CD4-positive, alpha-beta T cell treated with Interferon alpha-2 for 1 hour (primary cell): ENCODE measurements around the gene SGO1.
A peak's percentile ranks its signal among the peaks of the same experiment; 100 is the strongest.
"Not testable (repeated sequence)": the region's sequence is repeated elsewhere in the genome, so short reads cannot be mapped to it uniquely, and the experiment has no call there.

ENCODE experiments used
- DNase-seq, 2 donors: peaks; one replicate each; pipeline ENCODE4 v3.0.0-alpha.2; 2020 to 2022

SGO1 gene

DNA sequence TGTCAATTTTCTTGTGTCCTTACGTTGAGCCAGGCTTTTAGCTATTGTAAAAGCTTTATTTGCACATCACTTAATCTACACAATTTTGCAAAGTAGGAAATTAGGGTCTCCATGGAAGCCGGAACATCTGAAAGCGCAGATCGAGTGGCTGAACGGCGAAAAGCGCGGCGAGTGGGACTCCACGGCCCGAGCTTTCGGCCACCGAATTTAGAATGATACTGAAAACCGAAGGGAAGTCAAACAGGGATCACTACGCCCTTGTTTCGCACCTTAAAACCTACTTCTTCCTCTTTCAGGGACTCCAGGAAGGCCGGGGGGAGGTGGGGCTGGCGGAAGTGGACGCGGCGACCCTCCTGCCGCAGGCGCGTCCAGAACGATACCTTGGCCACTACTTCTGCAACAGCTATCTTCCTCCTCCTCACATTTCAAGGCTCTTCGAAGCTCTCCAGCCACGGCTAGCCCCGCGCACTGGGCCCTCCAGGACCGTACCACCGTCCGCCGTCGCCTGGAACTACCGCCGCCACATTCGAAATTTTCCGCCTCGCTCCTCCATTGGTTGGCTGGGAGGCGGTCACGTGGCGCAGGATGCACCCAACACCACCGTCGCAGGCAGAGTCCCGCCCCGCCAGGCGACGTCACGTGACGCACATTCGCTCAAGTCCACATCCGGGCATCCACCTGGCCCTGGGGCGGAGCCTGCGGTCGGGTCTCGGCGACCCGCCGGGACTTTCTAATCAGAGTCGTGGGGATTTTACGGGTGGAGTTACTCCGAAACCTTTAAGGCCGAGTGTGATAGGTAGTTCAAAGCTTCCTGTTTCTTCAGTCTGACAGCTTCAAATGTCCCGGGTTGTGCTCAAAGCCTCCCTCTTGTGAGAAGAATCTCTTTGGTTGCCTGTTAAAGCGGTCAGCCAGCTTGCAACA is at the start of gene SGO1:
Gene SGO1, minus strand, starts transcription at position 528 of the 921 bp plus-strand sequence. CDS start 2,179 bp downstream, outside the sequence.
- peak; percentile 99 to 100 for DNase-seq

GRCh38 chr3:20235796-20236195 is 49.8 kb upstream of the SGO1 start:
- DNase-seq, result no peak

- no peak for DNase-seq
Observed at GRCh38 chr3:20232906-20233780, 47.1 kb upstream of the SGO1 start.

DNA sequence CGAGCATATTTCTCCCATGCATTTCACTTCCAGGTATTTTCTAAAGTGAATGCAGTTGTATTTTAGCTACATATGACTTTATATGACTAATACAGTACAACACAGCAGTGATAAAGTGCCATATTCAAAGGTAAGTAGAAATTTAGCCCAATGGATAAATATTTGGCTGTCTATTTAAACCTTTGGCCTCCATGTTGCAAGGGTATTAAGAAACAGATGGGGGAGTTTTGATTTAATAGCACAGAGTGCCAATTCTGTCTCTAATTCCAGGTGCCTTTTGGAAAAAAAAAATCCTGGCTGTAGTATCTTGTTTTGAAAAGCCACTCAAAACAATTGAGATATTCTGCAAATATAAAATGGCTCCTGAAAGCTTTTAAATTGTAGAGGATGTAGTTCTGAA is 44.9 kb upstream of the SGO1 start:
- no peak for DNase-seq

GRCh38 chr3:20225769-20226168 is 39.8 kb upstream of the SGO1 start:
- no peak for DNase-seq

GRCh38 chr3:20222274-20222673 is 36.3 kb upstream of the SGO1 start:
- no peak for DNase-seq

- no peak for DNase-seq
Observed at GRCh38 chr3:20218215-20218614, 32.2 kb upstream of the SGO1 start.

DNA sequence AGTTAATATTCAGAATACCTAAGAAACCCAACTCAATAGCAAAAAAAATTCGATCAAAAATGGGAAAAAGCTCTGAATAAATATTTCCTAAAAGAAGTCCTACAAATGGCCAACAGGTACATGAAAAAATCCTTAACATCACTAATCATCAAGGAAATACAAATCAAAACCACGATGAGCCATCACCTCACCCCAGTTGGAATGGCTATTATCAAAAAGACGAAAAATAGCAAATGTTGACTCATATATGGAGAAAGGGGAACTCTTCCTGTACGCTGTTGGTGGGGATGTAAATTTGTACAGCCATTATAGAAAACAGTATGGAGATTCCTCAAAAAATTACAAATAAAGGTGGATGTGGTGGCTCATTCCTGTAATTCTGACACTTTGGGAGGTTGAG is 29.6 kb upstream of the SGO1 start:
- DNase-seq, result no peak

GRCh38 chr3:20213491-20213890 is 27.5 kb upstream of the SGO1 start:
- not testable (repeated sequence) for DNase-seq

DNA sequence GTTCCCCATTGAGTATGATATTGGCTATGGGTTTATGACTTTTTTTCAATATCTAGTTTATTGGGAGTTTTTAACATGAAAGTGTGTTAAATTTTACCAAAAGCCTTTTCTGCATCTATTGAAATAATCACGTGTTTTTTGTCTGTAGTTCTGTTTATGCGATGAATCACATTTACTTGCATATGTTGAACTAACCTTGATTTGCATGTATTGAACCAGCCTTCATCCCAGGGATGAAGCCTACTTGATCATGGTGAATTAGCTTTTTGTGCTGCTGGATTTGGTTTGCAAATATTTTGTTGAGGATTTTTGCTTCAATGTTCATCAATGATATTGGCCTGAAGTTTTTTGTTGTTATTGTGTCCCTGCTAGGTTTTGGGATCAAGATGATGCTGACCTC is 21.9 kb upstream of the SGO1 start:
- DNase-seq, result not testable (repeated sequence)

GRCh38 chr3:20205898-20206297 is 19.9 kb upstream of the SGO1 start:
- DNase-seq, result not testable (repeated sequence)

GRCh38 chr3:20201143-20201542 is 15.1 kb upstream of the SGO1 start:
- DNase-seq, result no peak

DNA sequence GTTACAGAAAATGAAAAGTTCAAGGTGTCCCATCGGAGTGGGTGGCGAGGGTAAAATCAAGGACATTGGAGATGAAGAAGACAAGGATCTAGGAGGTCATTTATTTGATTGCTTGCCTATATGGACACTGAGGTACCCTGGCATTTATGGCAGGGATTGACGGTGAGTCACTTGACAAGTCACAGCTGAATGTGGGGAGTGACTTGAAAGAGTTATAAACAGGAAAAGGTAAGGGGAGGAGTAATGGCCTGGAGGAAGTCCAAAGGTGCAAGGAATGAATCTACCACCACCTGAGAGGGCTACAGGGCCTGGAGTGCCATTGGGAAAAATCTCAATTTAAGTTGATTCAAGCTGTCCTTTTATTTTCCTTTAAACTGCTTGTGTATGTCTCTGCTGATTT is 11.8 kb upstream of the SGO1 start:
- DNase-seq, result no peak

DNA sequence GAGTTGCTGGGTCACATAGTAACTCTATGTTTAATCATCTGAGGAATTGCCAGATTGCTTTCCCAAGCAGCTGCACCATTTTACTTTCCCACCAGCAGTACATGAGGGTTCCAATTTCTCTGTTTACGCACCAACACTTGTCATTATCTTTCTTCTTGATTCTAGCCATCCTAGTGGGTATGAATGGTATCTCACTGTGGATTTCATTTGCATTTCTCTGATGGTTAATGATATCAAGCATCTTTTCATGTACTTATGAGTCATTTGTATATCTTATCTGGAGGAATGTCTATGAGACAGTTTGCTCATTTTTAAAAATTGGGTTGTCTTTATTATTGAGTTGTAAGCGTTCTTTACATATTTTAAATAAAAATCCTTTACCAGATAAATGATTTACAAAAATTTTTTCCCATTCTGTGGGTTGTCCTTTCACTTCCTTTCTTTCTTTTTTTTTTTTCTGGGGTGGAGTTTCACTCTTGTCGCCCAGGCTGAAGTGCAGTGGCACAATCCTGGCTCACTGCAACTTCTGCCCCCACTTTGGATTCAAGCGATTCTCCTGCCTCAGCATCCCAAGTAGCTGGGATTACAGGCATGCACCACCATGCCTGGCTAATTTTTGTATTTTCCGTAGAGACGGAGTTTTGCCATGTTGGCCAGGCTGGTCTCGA is 8.9 kb upstream of the SGO1 start:
- no peak for DNase-seq

DNA sequence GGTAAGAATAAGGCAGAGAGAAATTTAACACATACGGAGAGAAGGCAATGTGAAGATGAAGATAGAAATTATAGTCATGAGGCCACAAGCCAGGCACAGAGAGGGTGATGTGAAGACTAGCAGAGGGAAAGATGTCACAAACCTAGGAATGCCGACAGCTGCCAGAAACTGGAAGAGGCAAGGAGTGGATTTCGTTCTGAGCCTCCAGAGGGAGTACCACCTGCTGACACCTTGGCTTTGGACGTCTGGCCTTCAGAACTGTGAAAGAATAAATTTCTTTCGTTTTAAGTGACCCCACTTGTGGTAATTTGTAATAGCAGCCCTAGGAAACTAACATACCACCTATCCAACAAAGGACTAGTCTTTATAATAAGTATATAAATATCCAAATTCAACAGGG is 5.0 kb upstream of the SGO1 start:
- no peak for DNase-seq

- DNase-seq, result no peak
Observed at GRCh38 chr3:20186600-20187004, 596 bp upstream of the SGO1 start.

DNA sequence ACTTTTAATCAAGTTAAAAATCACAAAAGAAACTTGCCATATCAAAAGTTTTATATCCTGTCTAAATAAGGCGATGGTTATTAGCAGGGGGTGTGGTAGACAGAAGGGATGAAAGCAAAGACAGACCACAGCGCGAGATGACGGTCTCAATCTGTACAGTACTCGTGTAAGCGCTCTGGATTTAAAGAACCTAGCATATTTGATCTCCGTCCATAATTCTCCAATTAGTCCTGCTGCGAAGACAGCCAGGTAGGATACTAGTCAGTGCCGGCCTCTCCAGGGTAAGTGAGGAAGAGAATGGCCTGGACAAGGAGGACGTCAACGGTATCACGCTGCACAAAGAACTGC is 701 bp downstream of the SGO1 start:
- peak in 1 of 2 donors; percentile 49 for DNase-seq

DNA sequence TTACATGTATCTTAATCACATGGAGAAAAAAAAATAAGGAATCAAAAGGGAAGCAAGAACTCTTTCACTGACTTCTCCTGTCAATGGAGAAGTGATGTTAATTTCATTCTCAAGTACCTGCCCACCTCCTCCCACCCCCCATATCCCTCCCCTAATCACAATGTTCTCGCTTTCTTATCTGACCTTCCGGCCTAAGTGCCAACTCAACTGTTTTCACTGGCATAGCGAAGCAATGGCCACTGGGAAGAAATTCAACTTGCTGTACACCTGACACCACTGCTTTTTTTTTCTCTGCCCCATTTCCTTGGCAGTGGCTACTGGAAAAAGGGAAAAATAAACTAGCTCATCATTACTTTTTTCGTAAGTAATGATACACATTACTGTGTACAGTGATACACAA is 3.8 kb downstream of the SGO1 start:
- DNase-seq, result no peak

DNA sequence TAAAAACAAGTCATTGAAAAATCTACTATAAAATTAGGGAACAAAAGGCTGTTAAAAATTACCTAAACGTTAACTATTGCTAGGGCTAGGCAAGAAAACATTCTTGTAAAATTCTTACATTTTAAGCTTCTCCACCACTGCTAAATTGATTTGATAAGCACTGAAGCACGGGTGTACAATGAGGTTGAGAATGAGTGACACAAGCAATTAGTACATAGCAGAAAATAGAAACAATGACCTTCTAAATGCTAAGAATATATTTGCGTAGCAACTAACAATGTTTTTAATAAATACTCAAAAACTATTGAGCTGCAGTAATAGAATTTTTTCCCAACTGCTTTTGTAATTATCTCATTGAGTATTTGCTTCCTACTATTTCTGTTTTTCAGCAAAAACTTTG is 4.7 kb downstream of the SGO1 start:
- DNase-seq, result no peak

DNA sequence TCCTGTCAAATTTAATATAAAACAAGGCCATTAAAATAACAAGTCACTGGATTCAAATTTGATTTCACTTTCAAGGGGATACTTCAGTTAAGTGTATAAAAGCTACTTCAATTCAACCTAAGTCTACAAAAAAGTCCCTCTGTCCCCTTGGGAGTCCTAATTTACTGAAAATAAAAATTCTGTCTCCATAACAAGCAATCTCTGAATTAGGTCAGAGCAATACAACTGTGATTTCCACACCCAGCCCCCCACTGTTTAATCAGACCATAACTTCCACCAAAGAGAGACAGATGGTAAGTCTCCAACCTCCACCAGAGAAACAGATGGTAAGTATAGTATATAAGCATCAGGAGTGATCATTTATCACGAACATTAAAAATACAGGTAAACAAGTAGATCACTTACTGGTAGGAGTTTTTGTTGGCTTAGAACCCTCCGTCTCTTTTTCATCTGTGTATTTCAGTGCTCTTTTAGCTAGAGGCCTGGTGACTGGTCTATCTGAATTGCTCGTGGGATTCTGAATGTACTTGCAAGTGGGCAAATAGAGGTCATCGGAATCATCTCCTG is 12.1 kb downstream of the SGO1 start:
- no peak for DNase-seq

GRCh38 chr3:20161714-20162113 is 24.3 kb downstream of the SGO1 start:
- DNase-seq, result no peak

GRCh38 chr3:20160230-20160629 is 25.8 kb downstream of the SGO1 start:
- no peak for DNase-seq

DNA sequence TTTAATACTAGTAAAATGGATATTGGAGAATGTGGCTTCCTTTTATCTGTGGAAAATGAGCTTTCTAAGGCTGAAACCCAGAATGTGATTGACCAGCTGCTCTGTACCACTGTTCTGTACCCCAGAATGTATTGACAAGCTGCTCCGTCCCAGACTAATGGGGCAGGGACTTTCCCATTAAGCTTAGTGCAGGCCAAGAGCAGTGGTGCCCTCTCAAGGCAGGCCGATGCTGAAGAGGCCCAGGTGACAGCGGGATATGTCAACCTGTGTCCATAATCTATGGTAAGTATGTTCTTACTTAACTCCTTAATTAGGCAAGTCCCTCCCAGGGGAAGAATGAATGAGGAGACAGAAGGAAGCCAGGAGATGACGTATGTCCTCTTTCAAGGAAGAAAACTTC is 31.1 kb downstream of the SGO1 start:
- DNase-seq, result no peak
